ENCODE measurements around the gene PLA2G4A.

- TF ChIP-seq, protein P1, sequence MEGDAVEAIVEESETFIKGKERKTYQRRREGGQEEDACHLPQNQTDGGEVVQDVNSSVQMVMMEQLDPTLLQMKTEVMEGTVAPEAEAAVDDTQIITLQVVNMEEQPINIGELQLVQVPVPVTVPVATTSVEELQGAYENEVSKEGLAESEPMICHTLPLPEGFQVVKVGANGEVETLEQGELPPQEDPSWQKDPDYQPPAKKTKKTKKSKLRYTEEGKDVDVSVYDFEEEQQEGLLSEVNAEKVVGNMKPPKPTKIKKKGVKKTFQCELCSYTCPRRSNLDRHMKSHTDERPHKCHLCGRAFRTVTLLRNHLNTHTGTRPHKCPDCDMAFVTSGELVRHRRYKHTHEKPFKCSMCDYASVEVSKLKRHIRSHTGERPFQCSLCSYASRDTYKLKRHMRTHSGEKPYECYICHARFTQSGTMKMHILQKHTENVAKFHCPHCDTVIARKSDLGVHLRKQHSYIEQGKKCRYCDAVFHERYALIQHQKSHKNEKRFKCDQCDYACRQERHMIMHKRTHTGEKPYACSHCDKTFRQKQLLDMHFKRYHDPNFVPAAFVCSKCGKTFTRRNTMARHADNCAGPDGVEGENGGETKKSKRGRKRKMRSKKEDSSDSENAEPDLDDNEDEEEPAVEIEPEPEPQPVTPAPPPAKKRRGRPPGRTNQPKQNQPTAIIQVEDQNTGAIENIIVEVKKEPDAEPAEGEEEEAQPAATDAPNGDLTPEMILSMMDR (conservative IDR thresholded peaks at IDR 0.05 in 1 of 2, IDR thresholded peaks at IDR 0.05 in 1 of 2; ENCODE audit: extremely low read depth in 1 of 2, insufficient read depth in 1 of 2, low read depth in 1 of 2, low read length in 2 of 2), result no peak
- TF ChIP-seq EZH2 (IDR thresholded peaks at IDR 0.05; ENCODE audit: borderline replicate concordance, low read length), result no peak
These were observed 137.7 kb downstream of the PLA2G4A start for GRCh38 chr1:186966456-186966855.

Measured in mammary epithelial cell (primary cell).